Ovary (tissue), 9 donors: ENCODE data around the gene NELL1. TPM values are rescaled to one million over a fixed set of nuclear protein-coding genes. Genes with fewer than 3 reads are reported as not detected.

Source experiments
- DNase-seq, 5 donors: peaks; one replicate each; pipeline ENCODE4 v3.0.0-alpha.2; 2019 to 2020
- H3K27ac ChIP-seq, 2 donors: fragments of 200-600 bp; one replicate each; pipeline versions ENCODE4 v1.5.1 to v1.8.0; 2019 to 2022
- H3K27me3 ChIP-seq: fragments of 200-600 bp; one replicate; pipeline ENCODE4 v1.8.0; 2022
- H3K36me3 ChIP-seq: fragments of 200-600 bp; sonication (generic); one replicate; pipeline ENCODE4 v1.5.1; 2019
- H3K4me1 ChIP-seq: one replicate; pipeline ENCODE4 v1.8.1; 2013; ENCODE audit warnings: mild to moderate bottlenecking, moderate library complexity; ENCODE audit not compliant: insufficient read depth
- H3K4me3 ChIP-seq: fragments of 200-600 bp; sonication (generic); one replicate; pipeline ENCODE4 v1.5.1; 2017
- H3K9me3 ChIP-seq, 2 donors: fragments of 200-600 bp in 1 of 2; sonication (generic) in 1 of 2; one replicate each; pipeline versions ENCODE4 v1.5.1 to v1.8.1; 2013 to 2019; ENCODE audit warnings: mild to moderate bottlenecking in 1 of 2, moderate library complexity in 1 of 2
- CTCF ChIP-seq, 3 donors: fragments of 450-650 bp in 2 of 3; fragments of 200-600 bp in 1 of 3; IDR thresholded peaks; one replicate each; pipeline versions ENCODE4 v1.5.1 to v1.8.0; 2016 to 2022; ENCODE audit warnings: antibody characterized with exemption in 3 of 3, mild to moderate bottlenecking in 1 of 3
- EP300 ChIP-seq: sonication (generic); formaldehyde crosslinking; IDR thresholded peaks from one replicate; pipeline ENCODE4 v1.6.1; 2017; ENCODE audit warnings: antibody characterized with exemption
- POLR2A ChIP-seq: fragments of 450-650 bp; IDR thresholded peaks from one replicate; pipeline ENCODE4 v1.6.1; 2017; ENCODE audit warnings: antibody characterized with exemption, mild to moderate bottlenecking, moderate library complexity
- WGBS, 3 donors: extraction: QIAGEN DNeasy Blood & Tissue Kit in 1 of 3; methylation state at CpG; one replicate each; pipeline versions ENCODE4 v1.1.5 to v1.1.7; 2013 to 2017; 5-methylcytosine and 5-hydroxymethylcytosine counted together
- intact Hi-C, 4 donors: fragments of 100-400 bp; cut with DNase I; formaldehyde crosslinking; loops; one replicate each; pipeline versions ENCODE4 v1.11.0 to v1.15.1; 2022 to 2023
- polyA plus RNA-seq, 2 donors: library from polyadenylated mRNA; stranded (reverse); fragments of 200-250 nt in 1 of 2; fragments of 350-450 nt in 1 of 2; fragmentation: Illumina TruSeq in 1 of 2; extraction: RNeasy Lipid Tissue Mini Kit (QIAGEN cat#74804) in 1 of 2; gene quantifications; one replicate each; pipeline ENCODE4 v1.2.3, GENCODE V29; 2013 to 2014
- total RNA-seq, 7 donors: library from RNA; depleted of rRNA in 2 of 7; stranded (reverse); fragments of >200 nt in 2 of 7; fragmentation: NEBNext Ultra II Directional in 3 of 7; extraction: Animal tissue kit (Norgen Biotek cat#: 25700) in 3 of 7; gene quantifications; one replicate each; pipeline versions ENCODE4 v1.1.0 to v1.2.4, GENCODE V29; 2016 to 2023
- donor health status: DM: no; HTN: no; CAD: no; lungs with moderate emphysema.
- donor health status: DM: no; HTN: no; CAD: no.
- donor health status: Bipolar disorder and iron deficiency.
- donor health status: DM: yes; HTN: yes; CAD: no.
- donor health status: DM: no; HTN: no; CAD: no.
- donor health status: DM: yes; HTN: yes; CAD: no.

NELL1 gene
- total and polyA plus RNA-seq, 9 donors: 0.21 to 0.43 (median 0.36) TPM; not detected in 5

GRCh38 chr11:21552911-21553310, 883.5 kb downstream of the NELL1 start:
- no peak for DNase-seq
- Histone ChIP-seq H3K4me3 (no peak overlapping the region), H3K27ac (no peak overlapping the region), H3K27me3 (no peaks in the 10 kb centered on the region), H3K36me3 (no peaks in the 10 kb centered on the region), H3K4me1 (no peaks in the 10 kb centered on the region), H3K9me3 (no peaks in the 10 kb centered on the region)
- intact Hi-C loops: no loop called here
- WGBS, 3 donors: 0% methylated on average over 1 of the region's 1 CpG
- no peak for TF ChIP-seq EP300
- TF ChIP-seq POLR2A: no peak
- TF ChIP-seq CTCF (IDR thresholded peaks at IDR 0.05): no peak

GRCh38 chr11:21553795-21554194, 884.4 kb downstream of the NELL1 start:
- no peaks in the 10 kb centered on the region for H3K27me3 ChIP-seq
- H3K36me3 ChIP-seq: no peaks in the 10 kb centered on the region
- WGBS, 3 donors: 38 to 49% (median 46%) methylated on average over 1 of the region's 1 CpG
- no peak for TF ChIP-seq EP300
- TF ChIP-seq POLR2A: no peak
- no peak for TF ChIP-seq CTCF (IDR thresholded peaks at IDR 0.05)
- H3K4me1 ChIP-seq: no peaks in the 10 kb centered on the region
- DNase-seq: no peak
- no peak overlapping the region for H3K4me3 ChIP-seq
- intact Hi-C loops: no loop called here
- H3K27ac ChIP-seq: no peak overlapping the region
- H3K9me3 ChIP-seq: no peaks in the 10 kb centered on the region

- Histone ChIP-seq H3K27me3 (no peaks in the 10 kb centered on the region), H3K27ac (no peak overlapping the region), H3K4me3 (no peak overlapping the region), H3K9me3 (no peaks in the 10 kb centered on the region), H3K4me1 (no peaks in the 10 kb centered on the region), H3K36me3 (no peaks in the 10 kb centered on the region)
- TF ChIP-seq EP300: no peak
- TF ChIP-seq CTCF (IDR thresholded peaks at IDR 0.05): no peak
- TF ChIP-seq POLR2A: no peak
- no peak for DNase-seq
- WGBS, 3 donors: 66 to 83% (median 77%) methylated on average over 3 of the region's 3 CpGs
- intact Hi-C loops: no loop called here
Measured at GRCh38 chr11:21554284-21554683, 884.9 kb downstream of the NELL1 start.

GRCh38 chr11:21556926-21557325, 887.5 kb downstream of the NELL1 start:
- Histone ChIP-seq H3K36me3 (no peaks in the 10 kb centered on the region), H3K27me3 (no peaks in the 10 kb centered on the region), H3K27ac (no peak overlapping the region), H3K9me3 (no peaks in the 10 kb centered on the region), H3K4me3 (no peak overlapping the region), H3K4me1 (no peaks in the 10 kb centered on the region)
- TF ChIP-seq EP300: no peak
- TF ChIP-seq POLR2A: no peak
- TF ChIP-seq CTCF (IDR thresholded peaks at IDR 0.05): no peak
- no peak for DNase-seq
- WGBS, 3 donors: 37 to 40% (median 37%) methylated on average over 3 of the region's 3 CpGs
- intact Hi-C loops: no loop called here
